ENCODE results near the gene INO80.
"Not testable (repeated sequence)": the region's sequence is repeated elsewhere in the genome, so short reads cannot be mapped to it uniquely, and the experiment has no call there.

INO80 gene

GRCh38 chr15:41116116-41116961 lies at the start of gene INO80:
Gene INO80 (minus strand): TSS chr15:41116280. CDS start chr15:41096310, 19,970 bp downstream.
- peak; percentile 93 to 97 for DNase-seq (ENCODE audit: low read depth in 1 of 2, low spot score in 1 of 2)

GRCh38 chr15:41161736-41162135 lies 45.7 kb upstream of the INO80 start:
- DNase-seq (ENCODE audit: low read depth in 1 of 2, low spot score in 1 of 2) = no peak

- DNase-seq (ENCODE audit: low read depth in 1 of 2, low spot score in 1 of 2) = no peak
These were observed 45.3 kb upstream of the INO80 start for GRCh38 chr15:41161336-41161735.

DNA sequence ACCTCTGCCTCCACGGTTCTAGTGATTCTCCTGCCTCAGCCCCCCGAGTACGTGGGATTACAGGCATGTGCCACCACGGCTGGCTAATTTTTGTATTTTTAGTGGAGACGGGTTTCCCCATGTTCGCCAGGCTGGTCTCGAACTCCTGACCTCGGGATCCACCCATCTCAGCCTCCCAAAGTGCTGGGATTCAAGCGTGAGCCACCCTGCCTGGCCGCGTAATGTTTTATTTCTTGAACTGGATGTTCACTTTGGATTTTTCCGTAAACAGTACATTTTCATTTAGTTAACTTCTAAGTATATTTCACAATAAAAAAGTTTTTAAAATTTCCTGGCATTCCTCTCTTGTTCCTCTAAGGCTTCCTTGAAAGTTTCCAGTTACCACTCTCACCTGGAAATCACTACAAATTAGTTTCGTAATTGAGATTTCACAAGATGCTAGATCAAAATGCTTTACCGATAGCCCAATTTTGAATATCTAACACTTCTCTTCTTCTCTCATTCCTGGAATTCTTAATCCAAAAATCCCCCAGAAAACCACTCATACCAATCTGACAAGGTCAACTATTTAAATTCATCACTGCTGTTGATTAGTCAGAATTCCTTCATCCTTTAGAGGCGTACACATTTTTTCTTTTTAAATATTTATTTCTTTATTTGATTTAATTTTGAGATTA lies 44.7 kb upstream of the INO80 start:
- no peak for DNase-seq (ENCODE audit: low read depth in 1 of 2, low spot score in 1 of 2)

DNA sequence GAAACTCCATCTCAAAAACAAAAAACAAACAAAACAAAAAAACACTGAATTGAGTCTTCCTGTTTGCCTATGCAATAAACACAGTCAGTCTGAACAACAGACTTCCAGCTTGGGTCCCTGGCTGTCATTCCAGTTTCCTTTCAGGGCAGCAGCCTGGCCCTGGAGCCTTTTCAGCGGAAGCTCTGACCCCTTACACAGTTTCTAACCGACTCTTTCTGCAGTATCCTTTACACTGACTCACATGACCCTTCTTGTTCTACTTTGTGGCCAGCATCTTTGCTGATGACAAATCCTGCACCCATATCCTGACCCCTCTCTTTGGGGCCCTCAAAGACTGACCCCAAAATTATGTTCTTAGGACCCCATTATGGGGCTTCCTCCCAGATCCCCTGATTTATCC lies 38.3 kb upstream of the INO80 start:
- no peak for DNase-seq (ENCODE audit: low read depth in 1 of 2, low spot score in 1 of 2)

DNA sequence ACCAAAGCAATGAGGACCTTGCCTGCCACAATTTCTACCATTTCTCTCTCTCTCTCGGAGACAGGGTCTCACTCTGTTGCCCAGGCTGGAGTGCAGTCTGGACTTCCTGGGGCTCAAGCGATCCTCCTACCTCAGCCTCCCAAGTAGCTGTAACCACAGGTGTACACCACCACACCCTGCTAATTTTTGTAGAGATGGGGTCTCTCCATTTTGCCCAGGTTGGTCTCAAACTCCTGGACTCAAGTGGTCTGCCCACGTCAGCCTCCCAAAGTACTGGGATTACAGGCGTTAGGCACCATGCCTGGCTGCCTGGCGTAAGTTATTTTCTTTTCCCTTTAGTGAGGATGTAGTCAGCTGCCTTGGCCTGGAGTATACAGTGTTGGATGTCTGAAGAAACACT lies 37.7 kb upstream of the INO80 start:
- no peak for DNase-seq (ENCODE audit: low read depth in 1 of 2, low spot score in 1 of 2)

- DNase-seq (ENCODE audit: low read depth in 1 of 2, low spot score in 1 of 2) = no peak
These were observed 35.4 kb upstream of the INO80 start for GRCh38 chr15:41151451-41152005.

DNA sequence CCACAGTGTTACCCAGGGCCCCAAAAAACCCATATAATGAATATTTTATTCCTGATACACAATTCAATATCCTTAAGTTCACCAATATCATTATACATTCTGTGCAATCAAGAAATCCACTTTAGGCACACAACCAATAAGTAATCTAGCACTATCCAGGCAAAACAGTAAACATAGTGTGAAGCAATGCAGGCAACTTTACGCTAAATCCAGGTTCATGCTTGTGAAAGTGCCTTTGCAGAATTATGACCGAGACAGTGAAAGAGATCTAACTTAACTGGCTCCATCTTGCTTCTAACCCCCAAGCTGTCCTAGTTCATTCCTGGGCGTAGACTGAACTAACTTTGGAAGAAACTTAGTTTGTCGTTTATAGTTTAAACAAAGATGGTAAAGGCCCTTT lies 34.2 kb upstream of the INO80 start:
- no peak for DNase-seq (ENCODE audit: low read depth in 1 of 2, low spot score in 1 of 2)

DNA sequence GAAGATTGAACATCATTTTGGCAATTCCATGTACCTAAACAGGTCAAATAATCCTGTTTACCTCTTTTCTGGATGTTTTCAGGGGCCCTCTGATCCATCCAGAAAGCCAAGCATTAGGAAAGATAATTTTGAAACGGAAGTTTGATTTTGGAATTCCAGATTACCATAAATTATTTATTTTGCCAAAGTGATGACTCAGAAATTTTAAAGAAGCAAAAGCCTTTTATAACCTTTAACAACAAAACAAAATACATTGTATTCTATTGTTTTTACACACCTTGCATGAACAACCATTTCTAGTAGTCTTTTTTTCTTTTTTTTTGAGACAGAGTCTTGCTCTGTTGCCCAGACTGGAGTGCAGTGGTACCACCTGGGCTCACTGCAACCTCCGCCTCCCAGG lies 32.0 kb upstream of the INO80 start:
- DNase-seq (ENCODE audit: low read depth in 1 of 2, low spot score in 1 of 2) = no peak

DNA sequence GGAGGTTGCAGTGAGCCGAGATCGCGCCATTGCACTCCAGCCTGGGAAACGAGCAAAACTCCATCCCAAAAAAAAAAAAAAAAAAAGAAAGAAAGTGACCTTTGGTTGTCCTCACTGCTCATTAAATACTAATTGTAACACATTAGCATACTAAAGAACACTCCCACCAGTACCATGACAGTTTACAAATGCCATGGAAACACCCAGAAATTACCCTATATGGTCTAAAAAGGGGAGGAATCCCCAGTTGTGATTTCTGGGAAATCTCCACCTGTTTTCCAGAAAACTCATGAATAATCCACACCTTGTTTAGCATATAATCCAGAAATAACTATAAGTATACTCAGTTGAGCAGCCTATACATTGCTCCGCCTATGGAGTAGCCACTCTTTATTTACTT lies 23.5 kb upstream of the INO80 start:
- no peak for DNase-seq (ENCODE audit: low read depth in 1 of 2, low spot score in 1 of 2)

DNA sequence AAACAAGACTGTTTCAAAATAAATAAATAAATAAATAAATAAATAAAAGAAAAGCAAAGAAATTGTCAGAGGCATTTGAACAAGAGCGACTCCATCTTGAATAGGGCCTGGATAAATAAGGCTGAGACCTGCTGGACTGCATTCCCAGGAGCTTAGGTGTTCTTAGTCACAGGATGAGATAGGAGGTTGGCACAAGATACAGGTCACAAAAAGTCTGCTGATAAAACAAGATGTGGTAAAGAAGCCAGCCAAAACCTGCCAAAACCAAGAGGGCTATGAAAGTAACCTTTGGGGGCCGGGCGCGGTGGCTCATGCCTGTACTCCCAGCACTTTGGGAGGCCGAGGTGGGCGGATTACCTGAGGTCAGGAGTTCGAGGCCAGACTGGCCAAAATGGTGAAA lies 23.0 kb upstream of the INO80 start:
- not testable (repeated sequence) for DNase-seq (ENCODE audit: low read depth in 1 of 2, low spot score in 1 of 2)

- DNase-seq (ENCODE audit: low read depth in 1 of 2, low spot score in 1 of 2) = not testable (repeated sequence)
These were observed 19.5 kb upstream of the INO80 start for GRCh38 chr15:41135580-41135979.

DNA sequence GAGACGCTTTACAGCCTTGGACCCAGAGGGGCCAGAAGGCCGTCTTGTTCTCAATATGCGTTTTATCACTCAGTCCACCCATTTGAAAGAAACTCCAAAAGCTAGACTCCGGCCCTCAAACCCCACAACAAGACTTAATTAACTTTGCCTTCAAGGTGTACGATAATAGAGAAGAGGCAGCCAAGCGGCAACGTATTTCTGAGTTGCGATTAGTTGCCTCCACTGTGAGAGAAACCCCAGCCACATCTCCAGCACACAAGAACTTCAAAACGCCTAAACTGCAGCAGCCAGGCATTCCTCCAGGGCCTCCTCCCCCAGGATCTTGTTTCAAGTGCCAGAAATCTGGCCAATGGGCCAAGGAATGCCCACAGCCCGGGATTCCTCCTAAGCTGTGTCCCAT lies 17.4 kb upstream of the INO80 start:
- DNase-seq (ENCODE audit: low read depth in 1 of 2, low spot score in 1 of 2) = no peak

DNA sequence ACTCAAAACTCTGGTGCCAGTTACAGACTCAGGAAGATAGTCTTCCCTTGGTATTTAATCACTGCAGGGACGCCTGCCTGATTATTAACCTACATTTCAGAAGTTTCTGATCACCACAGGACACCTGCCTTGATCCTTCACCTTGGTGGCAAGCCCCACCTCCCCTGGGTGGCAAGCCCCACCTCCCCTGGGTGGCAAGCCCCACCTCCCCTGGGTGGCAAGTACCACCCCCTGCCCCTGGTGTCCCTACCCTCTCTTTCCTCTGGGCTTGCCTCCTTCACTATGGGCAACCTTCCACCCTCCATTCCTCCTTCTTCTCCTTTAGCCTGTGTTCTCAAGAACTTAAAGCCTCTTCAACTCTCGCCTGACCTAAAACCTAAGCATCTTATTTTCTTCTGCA lies 16.0 kb upstream of the INO80 start:
- DNase-seq (ENCODE audit: low read depth in 1 of 2, low spot score in 1 of 2) = not testable (repeated sequence)

DNA sequence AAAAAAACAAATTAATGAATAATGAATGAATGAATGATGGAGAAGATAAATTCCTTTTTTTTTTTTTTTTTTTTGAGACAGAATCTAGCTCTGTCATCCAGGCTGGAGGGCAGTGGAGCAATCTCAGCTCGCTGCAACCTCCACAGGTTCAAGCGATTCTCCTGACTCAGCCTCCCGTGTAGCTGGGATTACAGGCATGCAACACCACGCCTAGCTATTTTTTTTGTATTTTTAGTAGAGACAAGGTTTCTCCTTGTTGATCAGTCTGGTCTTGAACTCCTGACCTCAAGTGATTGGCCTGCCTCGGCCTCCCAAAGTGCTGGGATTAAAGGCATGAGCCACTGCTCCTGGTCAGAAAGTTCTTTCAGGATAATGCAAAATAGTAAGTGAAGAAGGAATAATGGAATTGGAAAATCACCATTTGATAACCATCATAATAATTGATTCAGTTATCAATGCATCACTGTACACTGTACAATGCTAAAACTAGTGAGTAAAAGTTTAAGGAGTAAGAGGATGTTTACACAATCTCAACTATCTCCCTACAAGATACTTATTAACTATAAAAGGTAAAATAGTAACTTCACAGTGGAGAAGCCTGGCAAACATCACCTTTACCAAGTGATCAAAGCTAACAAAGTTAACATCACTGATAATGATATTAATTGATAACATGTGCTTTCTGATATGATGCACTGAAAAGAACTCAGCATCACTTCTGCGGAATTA lies 12.3 kb upstream of the INO80 start:
- no peak for DNase-seq (ENCODE audit: low read depth in 1 of 2, low spot score in 1 of 2)

DNA sequence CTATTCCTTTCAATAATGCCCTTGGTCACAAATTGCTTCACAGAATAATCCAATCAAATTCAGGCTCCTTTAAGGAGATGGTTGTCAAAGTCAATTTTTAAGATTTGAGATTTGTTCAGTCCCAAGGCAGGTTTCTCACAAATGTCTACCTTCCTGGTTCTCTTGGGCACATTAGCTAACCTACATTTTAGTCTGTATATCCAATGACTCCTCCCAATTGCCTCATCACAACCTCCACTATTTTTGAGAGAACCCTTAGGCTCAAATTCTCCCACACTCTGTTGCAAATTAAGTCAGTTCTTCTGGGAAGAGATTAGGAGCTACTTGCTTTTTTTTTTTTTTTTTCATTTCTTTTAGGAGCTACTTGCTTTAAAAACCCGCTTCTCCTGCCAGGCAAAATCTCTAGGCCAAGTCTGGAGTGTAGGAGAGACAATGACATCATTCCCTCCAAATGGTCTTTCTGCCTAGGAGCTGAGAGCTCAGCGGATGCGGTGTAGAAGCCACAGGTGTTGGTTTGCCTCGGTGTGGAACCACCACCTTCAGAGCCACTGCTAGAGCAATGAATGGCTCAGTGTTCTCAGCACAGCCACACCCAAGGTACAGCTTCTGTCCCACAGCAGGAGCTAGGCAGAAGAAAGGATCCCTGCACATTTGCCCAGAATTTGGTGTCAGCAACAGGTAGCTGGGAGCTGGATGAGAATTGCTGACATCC lies 10.0 kb upstream of the INO80 start:
- no peak for DNase-seq (ENCODE audit: low read depth in 1 of 2, low spot score in 1 of 2)

DNA sequence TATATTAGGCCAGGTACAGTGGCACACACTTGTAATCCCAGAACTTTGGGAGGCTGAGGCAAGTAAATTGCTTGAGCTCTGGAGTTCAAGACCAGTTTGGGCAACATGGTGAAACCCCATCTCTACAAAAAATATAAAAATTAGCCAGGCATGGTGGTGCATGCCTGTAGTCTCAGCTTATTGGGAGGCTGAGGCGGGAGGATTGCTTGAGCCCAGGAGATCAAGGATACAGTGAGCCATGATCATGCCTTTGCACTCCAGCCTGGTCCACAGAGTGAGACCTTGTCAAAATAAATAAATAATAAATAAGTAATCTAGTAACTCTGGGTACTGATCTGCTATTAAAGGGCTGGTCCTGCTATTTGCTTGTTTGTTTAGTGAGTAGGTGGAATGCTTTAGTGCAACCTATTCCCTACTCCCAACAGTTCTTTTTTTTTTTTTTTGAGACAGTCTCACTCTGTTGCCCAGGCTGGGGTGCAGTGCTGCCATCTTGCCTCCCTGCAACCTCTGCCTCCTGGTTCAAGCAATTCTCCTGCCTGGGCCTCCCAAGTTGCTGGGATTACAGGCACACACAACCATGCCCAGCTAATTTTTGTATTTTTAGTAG lies 9.1 kb upstream of the INO80 start:
- DNase-seq (ENCODE audit: low read depth in 1 of 2, low spot score in 1 of 2) = no peak

DNA sequence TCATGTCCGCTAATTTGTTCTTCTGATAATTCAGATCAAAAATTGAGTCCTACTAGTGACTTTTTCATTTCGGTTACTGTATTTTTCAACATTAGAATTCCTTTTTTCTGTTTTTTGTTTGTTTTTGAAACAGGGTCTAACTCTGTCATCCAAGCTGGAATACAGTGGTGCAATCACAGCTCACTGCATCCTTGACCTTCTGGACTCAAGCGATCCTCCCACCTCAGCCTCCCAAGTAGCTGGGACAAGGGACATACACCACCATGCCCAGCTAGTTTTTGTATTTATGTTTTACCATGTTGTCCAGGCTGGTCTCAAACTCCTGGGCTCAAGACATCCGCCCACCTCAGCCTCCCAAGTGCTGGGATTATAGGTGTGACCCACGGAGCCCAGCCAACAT lies 8.0 kb upstream of the INO80 start:
- DNase-seq (ENCODE audit: low read depth in 1 of 2, low spot score in 1 of 2) = no peak

- DNase-seq (ENCODE audit: low read depth in 1 of 2, low spot score in 1 of 2) = no peak
These were observed 6.8 kb upstream of the INO80 start for GRCh38 chr15:41122849-41123248.

DNA sequence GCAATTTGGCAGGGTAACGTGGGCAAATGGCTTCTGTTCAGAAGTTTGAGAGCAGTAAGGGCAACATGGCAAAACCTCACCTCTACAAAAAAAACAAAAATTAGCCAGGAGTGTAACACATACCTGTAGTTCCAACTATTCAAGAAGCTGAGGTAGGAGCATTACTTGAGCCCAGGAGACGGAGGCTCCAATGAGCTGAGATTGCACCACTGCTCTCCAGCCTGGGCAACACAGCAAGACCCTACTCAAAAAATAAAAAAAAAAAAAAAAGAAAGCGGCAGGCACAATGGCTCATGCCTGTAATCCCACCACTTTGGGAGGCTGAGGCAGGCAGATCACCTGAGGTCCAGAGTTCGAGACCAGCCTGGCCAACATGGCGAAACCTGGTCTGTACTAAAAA lies 5.9 kb upstream of the INO80 start:
- DNase-seq (ENCODE audit: low read depth in 1 of 2, low spot score in 1 of 2) = no peak

- DNase-seq (ENCODE audit: low read depth in 1 of 2, low spot score in 1 of 2) = no peak
These were observed 827 bp upstream of the INO80 start for GRCh38 chr15:41116962-41117252.
